CD14-positive monocyte (primary cell): ENCODE results near the gene BTBD10. TPM values are rescaled to one million over a fixed set of nuclear protein-coding genes. Genes with fewer than 3 reads are reported as not detected.

Source experiments
- DNase-seq, 3 donors: peaks; one replicate each; pipeline ENCODE4 v3.0.0-alpha.2; 2011 to 2022
- H2AFZ ChIP-seq: 2 replicates; pipeline ENCODE4 v1.6.0; 2012; ENCODE audit warnings: mild to moderate bottlenecking, low read depth, low read length, inconsistent platforms; ENCODE audit not compliant: insufficient read depth, poor library complexity, severe bottlenecking
- H3K27ac ChIP-seq, 2 donors: 1 replicate in 1 of 2; 2 replicates in 1 of 2; pipeline ENCODE4 v1.5.1; 2012 to 2013; ENCODE audit warnings: low read length in 2 of 2, control low read depth in 1 of 2, inconsistent platforms in 1 of 2, low read depth in 1 of 2, mild to moderate bottlenecking in 1 of 2
- H3K27me3 ChIP-seq, 2 donors: one replicate each; pipeline versions ENCODE4 v1.6.0 to v1.6.1; 2011 to 2013; ENCODE audit warnings: low read length in 2 of 2; ENCODE audit not compliant: control insufficient read depth in 2 of 2, insufficient read depth in 2 of 2
- H3K36me3 ChIP-seq, 2 donors: replicated peaks in 1 of 2; 1 replicate in 1 of 2; 2 replicates in 1 of 2; pipeline versions ENCODE4 v1.5.1 to v1.6.1; 2012 to 2013; ENCODE audit warnings: low read length in 2 of 2, control low read depth in 1 of 2, inconsistent platforms in 1 of 2, mild to moderate bottlenecking in 1 of 2; ENCODE audit not compliant: insufficient read depth in 2 of 2, control insufficient read depth in 1 of 2
- H3K4me1 ChIP-seq, 2 donors: 1 replicate in 1 of 2; 2 replicates in 1 of 2; pipeline versions ENCODE4 v1.5.1 to v1.6.1; 2012 to 2013; ENCODE audit warnings: low read length in 2 of 2, control low read depth in 1 of 2, inconsistent platforms in 1 of 2, mild to moderate bottlenecking in 1 of 2, moderate library complexity in 1 of 2; ENCODE audit not compliant: insufficient read depth in 2 of 2, control insufficient read depth in 1 of 2
- H3K4me2 ChIP-seq: replicated peaks from 2 replicates; pipeline ENCODE3; 2012; ENCODE audit warnings: low read length, moderate library complexity, mild to moderate bottlenecking; ENCODE audit not compliant: poor library complexity, severe bottlenecking; ENCODE audit errors: extremely low read depth
- H3K4me3 ChIP-seq, 3 experiments: fragments of 200-600 bp in 1 of 3; sonication (generic) in 1 of 3; replicated peaks in 1 of 3; 1 replicate in 2 of 3; 2 replicates in 1 of 3; pipeline ENCODE4 v1.5.1; 2011 to 2013; ENCODE audit warnings: low read length in 3 of 3, mild to moderate bottlenecking in 3 of 3, control low read depth in 2 of 3, low read depth in 2 of 3, inconsistent platforms in 1 of 3, moderate library complexity in 1 of 3
- H3K79me2 ChIP-seq: 2 replicates; pipeline ENCODE4 v1.6.0; 2012; ENCODE audit warnings: mild to moderate bottlenecking, control low read depth, inconsistent platforms, low read length, moderate library complexity; ENCODE audit not compliant: insufficient read depth
- H3K9ac ChIP-seq: 2 replicates; pipeline ENCODE4 v1.6.0; 2017; ENCODE audit warnings: low read length, mild to moderate bottlenecking; ENCODE audit not compliant: insufficient read depth, poor library complexity, severe bottlenecking
- H3K9me3 ChIP-seq, 2 donors: replicated peaks in 1 of 2; 1 replicate in 1 of 2; 2 replicates in 1 of 2; pipeline versions ENCODE4 v1.5.1 to v1.6.1; 2012 to 2013; ENCODE audit warnings: low read length in 2 of 2, control low read depth in 1 of 2; ENCODE audit not compliant: control insufficient read depth in 1 of 2, insufficient read depth in 1 of 2
- H4K20me1 ChIP-seq: 2 replicates; pipeline ENCODE4 v1.6.0; 2012; ENCODE audit warnings: mild to moderate bottlenecking, low read length, control low read depth, moderate library complexity; ENCODE audit not compliant: insufficient read depth
- H3K27ac Mint-ChIP-seq, 7 donors: one replicate each; pipeline ENCODE4 v1.8.0; 2020; ENCODE audit warnings: mild to moderate bottlenecking in 7 of 7, mixed read lengths in 7 of 7, moderate library complexity in 6 of 7, inconsistent platforms in 2 of 7
- H3K27me3 Mint-ChIP-seq, 3 donors: one replicate each; pipeline ENCODE4 v1.8.0; 2021 to 2022; ENCODE audit warnings: low read depth in 3 of 3, mild to moderate bottlenecking in 3 of 3, mixed read lengths in 3 of 3, moderate library complexity in 3 of 3, inconsistent platforms in 1 of 3
- H3K36me3 Mint-ChIP-seq, 2 donors: one replicate each; pipeline ENCODE4 v1.8.0; 2020; ENCODE audit warnings: mixed read lengths in 2 of 2, inconsistent platforms in 1 of 2, mild to moderate bottlenecking in 1 of 2
- H3K4me1 Mint-ChIP-seq: one replicate; pipeline ENCODE4 v1.8.0; 2020; ENCODE audit warnings: mild to moderate bottlenecking, mixed read lengths
- H3K4me3 Mint-ChIP-seq, 2 donors: one replicate each; pipeline ENCODE4 v1.8.0; 2020; ENCODE audit warnings: mild to moderate bottlenecking in 2 of 2, mixed read lengths in 2 of 2, moderate library complexity in 1 of 2
- H3K9me3 Mint-ChIP-seq, 7 donors: one replicate each; pipeline ENCODE4 v1.8.0; 2020 to 2022; ENCODE audit warnings: mixed read lengths in 7 of 7, mild to moderate bottlenecking in 6 of 7, moderate library complexity in 6 of 7, inconsistent platforms in 2 of 7
- CTCF ChIP-seq: fragments of 200-600 bp; IDR thresholded peaks from one replicate; pipeline ENCODE4 v1.8.0; 2022; ENCODE audit warnings: antibody characterized with exemption, mild to moderate bottlenecking
- WGBS: methylation state at CpG from one replicate; pipeline ENCODE4 v1.1.5; 2013; ENCODE audit warnings: missing lambda C conversion rate; ENCODE audit not compliant: insufficient coverage; 5-methylcytosine and 5-hydroxymethylcytosine counted together
- intact Hi-C, 2 donors: fragments of 100-400 bp; cut with micrococcal nuclease; formaldehyde crosslinking; loops; one replicate each; pipeline versions ENCODE4 v1.15.0 to v1.15.1; 2023
- polyA plus RNA-seq, 3 donors: library from polyadenylated mRNA; depleted of rRNA in 1 of 3; unstranded in 2 of 3; stranded (reverse) in 1 of 3; fragments of 300-500 nt in 2 of 3; fragments of >200 nt in 1 of 3; fragmentation: Illumina TruSeq in 2 of 3; gene quantifications; 1 replicate in 2 of 3; 2 replicates in 1 of 3; pipeline ENCODE4 v1.2.3, GENCODE V29; 2012 to 2021

Gene BTBD10
- polyA plus RNA-seq, 3 donors, result 9.6 to 19.8 (median 13.8) TPM

DNA sequence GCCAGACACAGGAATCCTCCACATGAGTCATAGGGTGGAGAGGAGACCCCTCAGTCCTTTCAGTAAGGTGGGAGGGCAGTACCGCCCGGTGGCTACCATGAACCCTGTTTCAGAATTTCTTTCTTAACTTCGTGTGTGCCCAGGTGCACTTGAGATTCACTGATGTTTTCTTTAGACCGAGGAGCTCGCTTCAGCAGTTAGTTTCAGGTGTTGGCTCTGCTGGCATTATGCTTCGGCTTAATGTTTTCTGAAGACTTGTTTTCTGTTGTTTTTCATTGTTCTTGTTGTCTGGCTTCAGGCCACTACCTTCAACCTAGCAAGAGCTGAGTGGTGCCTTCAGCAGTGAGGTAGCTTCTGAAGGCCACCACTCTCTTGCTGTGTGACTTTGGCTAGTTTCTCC lies 114.0 kb downstream of the BTBD10 start:
- no peaks in the 10 kb centered on the region for H3K9me3 Mint-ChIP-seq
- intact Hi-C loops, result loop anchor here in 1 of 2 donors (10.0 kb wide), 1 partner anchor 164 kb away; no protein-coding TSS in a partner anchor

GRCh38 chr11:13348305-13348704 lies 114.7 kb downstream of the BTBD10 start:
- H3K36me3 ChIP-seq, result peaks cover 28 to 65% of the 10 kb centered on the region in 2 donors
- peaks cover 0 to 8% (median 0%) of the 10 kb centered on the region in 3 donors for H3K27me3 Mint-ChIP-seq
- no peak for TF ChIP-seq CTCF
- intact Hi-C loops, result loop anchor here in 1 of 2 donors (10.0 kb wide), 1 partner anchor 164 kb away; no protein-coding TSS in a partner anchor
- H3K4me1 Mint-ChIP-seq, result peaks cover 16% of the 10 kb centered on the region
- H4K20me1 ChIP-seq, result peaks cover 87% of the 10 kb centered on the region
- peaks cover 5 to 8% of the 10 kb centered on the region in 2 donors for H3K4me1 ChIP-seq
- H3K79me2 ChIP-seq, result peaks cover 8% of the 10 kb centered on the region
- peak overlapping the region; percentile 15 for H3K9ac ChIP-seq
- DNase-seq, result no peak
- no peak overlapping the region for H3K4me3 ChIP-seq
- H3K4me3 Mint-ChIP-seq, result no peak overlapping the region
- no peak overlapping the region for H3K27ac ChIP-seq
- no peak overlapping the region for H3K4me2 ChIP-seq
- peaks cover 59 to 60% of the 10 kb centered on the region in 2 donors for H3K36me3 Mint-ChIP-seq
- H3K9me3 Mint-ChIP-seq, result no peaks in the 10 kb centered on the region
- no peak overlapping the region for H2AFZ ChIP-seq
- H3K9me3 ChIP-seq, result no peaks in the 10 kb centered on the region
- peak overlapping the region in 3 of 7 donors; percentile 33 to 82 (median 67) for H3K27ac Mint-ChIP-seq
- H3K27me3 ChIP-seq, result no peaks in the 10 kb centered on the region
- 0% methylated on average over 3 of the region's 3 CpGs for WGBS

More for the DNA sequence above, 114.0 kb downstream of the BTBD10 start:
- peaks cover 60% of the 10 kb centered on the region in 2 donors for H3K36me3 Mint-ChIP-seq
- H3K27ac Mint-ChIP-seq, result no peak overlapping the region
- no peaks in the 10 kb centered on the region for H3K27me3 ChIP-seq
- H3K79me2 ChIP-seq, result peaks cover 8% of the 10 kb centered on the region
- H3K4me1 Mint-ChIP-seq, result peaks cover 14% of the 10 kb centered on the region
- H2AFZ ChIP-seq, result no peak overlapping the region
- peaks cover 28 to 65% of the 10 kb centered on the region in 2 donors for H3K36me3 ChIP-seq
- no peak overlapping the region for H3K27ac ChIP-seq
- no peak overlapping the region for H3K4me3 Mint-ChIP-seq
- DNase-seq, result no peak
- H3K4me1 ChIP-seq, result peaks cover 5 to 8% of the 10 kb centered on the region in 2 donors
- no peak overlapping the region for H3K9ac ChIP-seq
- peaks cover 0 to 8% (median 0%) of the 10 kb centered on the region in 3 donors for H3K27me3 Mint-ChIP-seq
- H3K4me2 ChIP-seq, result no peak overlapping the region
- no peak overlapping the region for H3K4me3 ChIP-seq
- peaks cover 85% of the 10 kb centered on the region for H4K20me1 ChIP-seq
- WGBS, result 100% methylated on average over 1 of the region's 6 CpGs
- H3K9me3 ChIP-seq, result no peaks in the 10 kb centered on the region
- no peak for TF ChIP-seq CTCF
